B cell (primary cell): Measurements from ENCODE around the gene ADAMTS17. TPM values are rescaled to one million over a fixed set of nuclear protein-coding genes. Genes with fewer than 3 reads are reported as not detected.

Experiments used
- ATAC-seq: fragments of 200-7000 bp; cut with Tn5 transposase; one replicate; pipeline ENCODE4 v1.10.0; 2021; ENCODE audit warnings: low read depth, mild to moderate bottlenecking, moderate number of reproducible peaks, moderate library complexity
- CTCF ChIA-PET: fragments of 350-600 bp; sonication (Branson Sonifier 250); formaldehyde crosslinking; loops from one replicate; lab custom pipeline; 2021; ENCODE audit warnings: antibody characterized with exemption, inconsistent platforms; lab: Charles Lee
- POLR2A ChIA-PET: fragments of 350-600 bp; sonication (Branson Sonifier 250); formaldehyde crosslinking; loops from one replicate; lab custom pipeline; 2021; ENCODE audit warnings: antibody characterized with exemption; lab: Charles Lee
- DNase-seq: peaks from one replicate; pipeline ENCODE4 v3.0.0; 2013
- H2AFZ ChIP-seq: 2 replicates; pipeline ENCODE4 v1.6.1; 2012; ENCODE audit warnings: mild to moderate bottlenecking, low read depth, low read length; ENCODE audit not compliant: insufficient read depth, poor library complexity, severe bottlenecking
- H3K27ac ChIP-seq, 2 donors: 1 replicate in 1 of 2; 2 replicates in 1 of 2; pipeline ENCODE4 v1.5.1; 2012 to 2013; ENCODE audit warnings: low read length in 2 of 2, mild to moderate bottlenecking in 2 of 2, moderate library complexity in 1 of 2
- H3K27me3 ChIP-seq, 4 experiments: fragments of 200-600 bp in 1 of 4; sonication (generic) in 1 of 4; replicated peaks in 1 of 4; 1 replicate in 2 of 4; 2 replicates in 2 of 4; pipeline versions ENCODE4 v1.6.1 to v1.7.0; 2013 to 2016; ENCODE audit warnings: low read length in 3 of 4, mild to moderate bottlenecking in 2 of 4, mixed read lengths in 1 of 4, moderate library complexity in 1 of 4; ENCODE audit not compliant: insufficient read depth in 4 of 4, control insufficient read depth in 3 of 4; ENCODE audit errors: control extremely low read depth in 1 of 4
- H3K36me3 ChIP-seq, 2 experiments: replicated peaks in 1 of 2; 1 replicate in 1 of 2; 2 replicates in 1 of 2; pipeline versions ENCODE4 v1.6.1 to v1.7.1; 2013; ENCODE audit warnings: low read length in 1 of 2; ENCODE audit not compliant: insufficient read depth in 2 of 2, control insufficient read depth in 1 of 2; ENCODE audit errors: control extremely low read depth in 1 of 2, extremely low read depth in 1 of 2
- H3K4me1 ChIP-seq, 2 donors: fragments of 200-600 bp in 1 of 2; sonication (generic) in 1 of 2; 1 replicate in 1 of 2; 2 replicates in 1 of 2; pipeline versions ENCODE4 v1.5.1 to v1.6.1; 2013 to 2017; ENCODE audit warnings: low read length in 2 of 2; ENCODE audit not compliant: control insufficient read depth in 2 of 2, insufficient read depth in 2 of 2
- H3K4me2 ChIP-seq: replicated peaks from 2 replicates; pipeline ENCODE3; 2012; ENCODE audit warnings: mild to moderate bottlenecking, low read depth, low read length; ENCODE audit not compliant: poor library complexity, severe bottlenecking
- H3K4me3 ChIP-seq, 5 experiments: fragments of 200-600 bp in 1 of 5; sonication (generic) in 1 of 5; 1 replicate in 3 of 5; 2 replicates in 2 of 5; pipeline versions ENCODE4 v1.5.1 to v1.7.0; 2011 to 2016; ENCODE audit warnings: low read length in 4 of 5, mild to moderate bottlenecking in 4 of 5, low read depth in 2 of 5, control low read depth in 1 of 5, moderate library complexity in 1 of 5; ENCODE audit not compliant: insufficient read depth in 1 of 5; ENCODE audit errors: control extremely low read depth in 1 of 5, extremely low read depth in 1 of 5
- H3K79me2 ChIP-seq: fragments of 200-600 bp; sonication (generic); one replicate; pipeline ENCODE4 v1.6.0; 2016; ENCODE audit warnings: low read length; ENCODE audit not compliant: control insufficient read depth, insufficient read depth
- H3K9ac ChIP-seq: fragments of 200-600 bp; sonication (generic); 2 replicates; pipeline ENCODE4 v1.6.1; 2017; ENCODE audit warnings: mild to moderate bottlenecking, low read length, moderate library complexity
- H3K9me3 ChIP-seq, 3 donors: one replicate each; pipeline versions ENCODE4 v1.6.1 to v1.7.1; 2013; ENCODE audit warnings: low read length in 2 of 3; ENCODE audit not compliant: control insufficient read depth in 2 of 3, insufficient read depth in 1 of 3; ENCODE audit errors: control extremely low read depth in 1 of 3
- H4K20me1 ChIP-seq: 2 replicates; pipeline ENCODE4 v1.6.0; 2012; ENCODE audit warnings: mild to moderate bottlenecking, low read length; ENCODE audit not compliant: insufficient read depth, control insufficient read depth, poor library complexity, severe bottlenecking
- H3K27ac Mint-ChIP-seq: one replicate; pipeline ENCODE4 v1.8.0; 2021; ENCODE audit warnings: mixed read lengths
- H3K27me3 Mint-ChIP-seq: one replicate; pipeline ENCODE4 v1.8.0; 2021; ENCODE audit warnings: mixed read lengths
- H3K4me1 Mint-ChIP-seq: one replicate; pipeline ENCODE4 v1.8.0; 2021; ENCODE audit warnings: mixed read lengths
- H3K4me3 Mint-ChIP-seq: one replicate; pipeline ENCODE4 v1.8.0; 2021; ENCODE audit warnings: mixed read lengths
- H3K9me3 Mint-ChIP-seq: one replicate; pipeline ENCODE4 v1.8.0; 2022; ENCODE audit warnings: mixed read lengths; ENCODE audit not compliant: insufficient read depth
- CTCF ChIP-seq: fragments of 200-600 bp; IDR thresholded peaks from one replicate; pipeline ENCODE4 v1.8.0; 2022; ENCODE audit warnings: antibody characterized with exemption, mild to moderate bottlenecking
- EZH2 ChIP-seq: IDR thresholded peaks from 2 replicates; pipeline ENCODE4 v1.6.1; 2012; ENCODE audit warnings: borderline replicate concordance, low read depth, mild to moderate bottlenecking, moderate library complexity, low read length; ENCODE audit not compliant: insufficient read depth, poor library complexity, severe bottlenecking
- WGBS: methylation state at CpG from one replicate; pipeline ENCODE4 v1.1.5; 2013; ENCODE audit warnings: missing lambda C conversion rate; ENCODE audit not compliant: insufficient coverage; 5-methylcytosine and 5-hydroxymethylcytosine counted together
- intact Hi-C: fragments of 100-400 bp; cut with micrococcal nuclease; formaldehyde crosslinking; loops from one replicate; pipeline ENCODE4 v1.10.0; 2022
- polyA plus RNA-seq: library from polyadenylated mRNA; depleted of rRNA; stranded (reverse); fragments of >200 nt; gene quantifications from 2 replicates; pipeline ENCODE4 v1.2.3, GENCODE V29; 2012
- total RNA-seq, 2 donors: library from RNA; stranded (reverse); fragments of 120-200 nt in 1 of 2; gene quantifications; 1 replicate in 1 of 2; 2 replicates in 1 of 2; pipeline versions ENCODE4 v1.2.3 to v1.2.4, GENCODE V29; 2013 to 2022

The ADAMTS17 gene
- total and polyA plus RNA-seq, 2 donors (not counting 1 experiment from before 2014, with no cell fraction given), result 0.10 TPM; not detected in 1

- Histone ChIP-seq H3K36me3 (no peaks in the 10 kb centered on the region), H3K4me1 (no peaks in the 10 kb centered on the region), H3K4me3 (no peak overlapping the region), H3K79me2 (no peaks in the 10 kb centered on the region), H3K4me2 (no peak overlapping the region), H3K27ac (no peak overlapping the region), H4K20me1 (no peaks in the 10 kb centered on the region), H3K27me3 (no peaks in the 10 kb centered on the region), H3K9me3 (peaks cover 0 to 13% (median 0%) of the 10 kb centered on the region in 3 donors), H2AFZ (no peak overlapping the region), H3K9ac (no peak overlapping the region)
- POLR2A ChIA-PET, result no interaction called here
- intact Hi-C loops, result no loop called here
- CTCF ChIA-PET, result no interaction called here
- WGBS, result 95% methylated on average over 7 of the region's 11 CpGs
- Mint-ChIP-seq H3K9me3 (no peaks in the 10 kb centered on the region), H3K4me3 (no peak overlapping the region), H3K27ac (no peak overlapping the region), H3K27me3 (no peaks in the 10 kb centered on the region), H3K4me1 (peaks cover 2% of the 10 kb centered on the region)
- DNase-seq (no peak), ATAC-seq (no peak)
- TF ChIP-seq CTCF (no peak), EZH2 (no peak)
Measured at GRCh38 chr15:100107606-100108225, 234.1 kb downstream of the ADAMTS17 start.

GRCh38 chr15:100107151-100107550 is 234.6 kb downstream of the ADAMTS17 start:
- Mint-ChIP-seq H3K4me1 (peaks cover 2% of the 10 kb centered on the region), H3K4me3 (no peak overlapping the region), H3K27me3 (no peaks in the 10 kb centered on the region), H3K9me3 (no peaks in the 10 kb centered on the region), H3K27ac (no peak overlapping the region)
- no peak for ATAC-seq
- TF ChIP-seq EZH2 (no peak), CTCF (no peak)
- no peak overlapping the region for H2AFZ ChIP-seq
- H3K9me3 ChIP-seq, result peaks cover 0 to 13% (median 0%) of the 10 kb centered on the region in 3 donors
- intact Hi-C loops, result no loop called here
- POLR2A ChIA-PET, result no interaction called here
- no peaks in the 10 kb centered on the region for H3K27me3 ChIP-seq
- DNase-seq, result no peak
- no peaks in the 10 kb centered on the region for H3K79me2 ChIP-seq
- no peak overlapping the region for H3K4me2 ChIP-seq
- H3K9ac ChIP-seq, result no peak overlapping the region
- H3K4me1 ChIP-seq, result no peaks in the 10 kb centered on the region
- CTCF ChIA-PET, result no interaction called here
- 89% methylated on average over 6 of the region's 8 CpGs for WGBS
- H3K27ac ChIP-seq, result no peak overlapping the region
- H4K20me1 ChIP-seq, result no peaks in the 10 kb centered on the region
- H3K36me3 ChIP-seq, result no peaks in the 10 kb centered on the region
- H3K4me3 ChIP-seq, result no peak overlapping the region
